Transverse colon (tissue), 4 donors: ENCODE measurements around the gene ADCY9. TPM values are rescaled to one million over a fixed set of nuclear protein-coding genes. Genes with fewer than 3 reads are reported as not detected.

Experiments
- DNase-seq: peaks from one replicate; pipeline ENCODE4 v3.0.0-alpha.2; 2019
- H3K27ac ChIP-seq, 4 donors: fragments of 200-600 bp; sonication (generic); 2 replicates each; pipeline ENCODE4 v1.5.1; 2016 to 2018; ENCODE audit warnings: inconsistent platforms in 4 of 4
- H3K27me3 ChIP-seq: fragments of 200-600 bp; sonication (generic); 2 replicates; pipeline ENCODE4 v1.5.1; 2017; ENCODE audit warnings: inconsistent platforms
- H3K36me3 ChIP-seq, 4 donors: fragments of 200-600 bp; sonication (generic); 2 replicates each; pipeline ENCODE4 v1.5.1; 2017 to 2019; ENCODE audit warnings: inconsistent platforms in 4 of 4
- H3K4me1 ChIP-seq, 4 donors: fragments of 200-600 bp; sonication (generic); 2 replicates each; pipeline ENCODE4 v1.5.1; 2017 to 2020; ENCODE audit warnings: inconsistent platforms in 4 of 4
- H3K4me3 ChIP-seq, 4 donors: fragments of 200-600 bp; sonication (generic); 1 replicate in 1 of 4; 2 replicates in 3 of 4; pipeline versions ENCODE4 v1.5.1 to v1.6.1; 2017 to 2019; ENCODE audit warnings: inconsistent platforms in 4 of 4
- H3K9me3 ChIP-seq, 2 donors: fragments of 200-600 bp; sonication (generic); 2 replicates each; pipeline ENCODE4 v1.5.1; 2017 to 2019; ENCODE audit warnings: inconsistent platforms in 2 of 2
- CTCF ChIP-seq, 5 experiments: fragments of 200-600 bp in 3 of 5; fragments of 450-650 bp in 2 of 5; sonication (generic) in 3 of 5; IDR thresholded peaks; 1 replicate in 2 of 5; 2 replicates in 3 of 5; pipeline ENCODE4 v1.5.1; 2016 to 2017; ENCODE audit warnings: antibody characterized with exemption in 5 of 5, inconsistent platforms in 3 of 5, mild to moderate bottlenecking in 2 of 5, moderate library complexity in 1 of 5
- EP300 ChIP-seq: sonication (generic); formaldehyde crosslinking; IDR thresholded peaks from one replicate; pipeline ENCODE4 v1.6.1; 2017; ENCODE audit warnings: antibody characterized with exemption, low read depth
- POLR2A ChIP-seq: fragments of 450-650 bp; IDR thresholded peaks from one replicate; pipeline ENCODE4 v1.6.1; 2016; ENCODE audit warnings: antibody characterized with exemption, mild to moderate bottlenecking, moderate library complexity
- POLR2AphosphoS5 ChIP-seq, 3 donors: sonication (generic); formaldehyde crosslinking; IDR thresholded peaks; one replicate each; pipeline ENCODE4 v1.6.1; 2016; ENCODE audit warnings: antibody characterized with exemption in 3 of 3
- WGBS, 2 donors: methylation state at CpG; one replicate each; pipeline ENCODE4 v1.1.5; 2018; ENCODE audit warnings: low coverage in 1 of 2; 5-methylcytosine and 5-hydroxymethylcytosine counted together
- in situ Hi-C, 4 donors: fragments of 200-750 bp; cut with MboI; loops; one replicate each; pipeline versions ENCODE4 v1.15.0 to v1.15.1; 2017; ENCODE audit warnings: low sequenced_read_pairs in 3 of 4, low pct_ligation_motif_present in 1 of 4, low pct_unique_long_range_greater_than_20kb in 1 of 4
- intact Hi-C: fragments of 100-400 bp; cut with DNase I; formaldehyde crosslinking; loops from one replicate; pipeline ENCODE4 v1.15.1; 2023; ENCODE audit warnings: low total_unique reads
- total RNA-seq, 4 donors: library from RNA; depleted of rRNA; stranded (reverse); fragments of >200 nt; gene quantifications; one replicate each; pipeline ENCODE4 v1.1.0, GENCODE V29; 2016

Gene ADCY9
- total RNA-seq, 4 donors from 2014 or later, result 33.7 to 46.0 (median 37.2) TPM

DNA sequence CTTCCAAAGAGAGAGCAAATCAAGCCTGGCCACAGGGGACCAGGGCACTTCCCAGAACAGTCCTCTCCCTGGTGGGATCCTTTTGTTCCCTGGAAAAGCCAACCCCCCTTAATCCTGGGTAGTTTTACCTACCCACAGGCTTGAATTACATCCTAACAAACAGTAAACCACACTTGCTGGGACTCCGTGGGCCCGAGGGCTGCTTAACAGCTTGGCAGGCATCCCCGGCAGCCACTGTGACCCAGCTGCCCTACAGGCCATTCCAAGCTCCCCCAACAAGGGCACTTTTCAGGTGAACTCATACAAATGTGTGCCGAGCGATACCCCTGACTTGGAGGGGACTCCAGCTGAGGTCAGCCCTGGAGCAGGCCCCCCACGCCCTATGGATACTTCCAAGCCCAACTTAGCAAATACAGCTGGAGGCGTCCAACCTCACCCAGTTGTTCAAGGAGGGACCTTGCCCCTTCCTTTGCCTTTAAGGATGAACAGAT, 26.4 kb downstream of the ADCY9 start:
- 34% methylated on average over 7 of the region's 7 CpGs; no CpG with 5 or more reads in 1 of the 2 donors for WGBS, 2 donors
- H3K4me3 ChIP-seq, result peak overlapping the region in 1 of 4 donors; percentile 16
- H3K27me3 ChIP-seq, result no peaks in the 10 kb centered on the region
- intact Hi-C loops (no loop called here), in situ Hi-C loops (no loop called here)
- H3K9me3 ChIP-seq, result no peaks in the 10 kb centered on the region
- peak overlapping the region; percentile 51 to 76 (median 72) for H3K27ac ChIP-seq
- TF ChIP-seq POLR2A, result no peak
- no peak for TF ChIP-seq CTCF (IDR thresholded peaks at IDR 0.05)
- no peak for TF ChIP-seq POLR2AphosphoS5 (IDR thresholded peaks at IDR 0.05)
- no peak for TF ChIP-seq EP300
- peak; percentile 38 for DNase-seq
- H3K36me3 ChIP-seq, result no peaks in the 10 kb centered on the region
- H3K4me1 ChIP-seq, result peaks cover 5 to 55% (median 22%) of the 10 kb centered on the region in 4 donors

DNA sequence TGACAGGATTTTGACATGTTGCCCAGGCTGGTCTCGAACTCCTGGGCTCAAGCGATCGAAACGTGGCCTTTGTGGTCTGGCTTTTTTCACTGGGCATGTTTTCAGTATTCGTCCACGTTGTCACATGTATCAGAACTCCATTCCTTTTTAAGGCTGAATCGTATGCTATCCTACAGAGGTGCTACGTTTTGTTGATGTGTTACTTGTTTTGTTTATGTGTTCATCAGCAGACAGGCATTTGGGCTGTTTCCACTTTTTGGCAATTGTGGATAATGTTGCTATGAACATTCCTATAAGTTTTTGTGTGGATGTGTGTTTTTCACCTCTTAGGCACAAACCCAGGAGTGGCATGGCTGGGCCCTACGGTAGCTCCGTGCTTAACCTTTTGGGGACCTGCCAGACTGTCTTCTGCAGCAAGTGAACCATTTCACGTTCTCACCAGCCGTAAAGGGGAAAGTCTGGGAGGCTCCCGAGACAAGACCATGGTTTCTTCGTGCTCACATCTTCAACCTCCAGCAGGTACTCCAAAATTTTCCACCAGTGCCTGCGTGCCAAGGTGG, 26.9 kb downstream of the ADCY9 start:
- no peaks in the 10 kb centered on the region for H3K36me3 ChIP-seq
- H3K4me1 ChIP-seq, result peaks cover 5 to 50% (median 22%) of the 10 kb centered on the region in 4 donors
- peak; percentile 5 for DNase-seq
- no peaks in the 10 kb centered on the region for H3K27me3 ChIP-seq
- intact Hi-C loops, result no loop called here
- H3K27ac ChIP-seq, result peak overlapping the region; percentile 51 to 76 (median 72)
- TF ChIP-seq EP300 (no peak), CTCF (IDR thresholded peaks at IDR 0.05) (no peak), POLR2AphosphoS5 (IDR thresholded peaks at IDR 0.05) (no peak), POLR2A (no peak)
- H3K9me3 ChIP-seq, result no peaks in the 10 kb centered on the region
- WGBS, 2 donors, result 74 to 83% methylated on average over 7 to 15 of the region's 15 CpGs
- in situ Hi-C loops, result no loop called here
- H3K4me3 ChIP-seq, result no peak overlapping the region

DNA sequence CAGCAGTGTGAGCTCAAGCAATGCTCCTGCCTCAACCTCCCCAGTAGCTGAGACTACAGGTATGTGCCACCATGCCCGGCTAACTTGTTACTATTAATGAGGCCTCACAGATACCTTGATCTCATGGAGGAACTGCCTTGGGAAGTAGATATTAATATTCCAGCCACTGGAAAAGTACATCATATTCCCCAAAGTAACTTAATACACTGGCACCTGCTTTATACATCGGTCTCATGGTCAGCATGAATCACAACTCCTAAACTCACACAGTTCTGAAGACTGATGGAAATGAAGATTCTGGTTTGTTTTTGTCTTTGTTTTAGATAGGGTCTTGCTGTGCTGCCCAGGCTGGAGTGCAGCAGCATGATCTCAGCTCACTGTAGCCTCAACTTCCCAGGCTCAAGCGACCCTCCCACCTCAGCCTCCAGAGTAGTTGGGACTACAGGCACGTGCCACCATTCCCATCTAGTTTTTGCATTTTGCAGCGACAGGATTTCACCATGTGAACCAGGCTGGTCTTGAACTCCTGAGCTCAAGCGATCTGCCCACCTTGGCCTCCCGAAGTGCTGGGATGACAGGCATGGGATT, 28.2 kb downstream of the ADCY9 start:
- peak; percentile 4 for DNase-seq
- H3K36me3 ChIP-seq, result no peaks in the 10 kb centered on the region
- H3K27ac ChIP-seq, result no peak overlapping the region
- TF ChIP-seq CTCF (IDR thresholded peaks at IDR 0.05) (no peak), EP300 (no peak), POLR2A (no peak), POLR2AphosphoS5 (IDR thresholded peaks at IDR 0.05) (no peak)
- 95 to 100% methylated on average over 1 to 7 of the region's 7 CpGs for WGBS, 2 donors
- no peak overlapping the region for H3K4me3 ChIP-seq
- H3K4me1 ChIP-seq, result peaks cover 5 to 38% (median 19%) of the 10 kb centered on the region in 4 donors
- no peaks in the 10 kb centered on the region for H3K27me3 ChIP-seq
- no peaks in the 10 kb centered on the region for H3K9me3 ChIP-seq
- intact Hi-C loops (no loop called here), in situ Hi-C loops (no loop called here)

DNA sequence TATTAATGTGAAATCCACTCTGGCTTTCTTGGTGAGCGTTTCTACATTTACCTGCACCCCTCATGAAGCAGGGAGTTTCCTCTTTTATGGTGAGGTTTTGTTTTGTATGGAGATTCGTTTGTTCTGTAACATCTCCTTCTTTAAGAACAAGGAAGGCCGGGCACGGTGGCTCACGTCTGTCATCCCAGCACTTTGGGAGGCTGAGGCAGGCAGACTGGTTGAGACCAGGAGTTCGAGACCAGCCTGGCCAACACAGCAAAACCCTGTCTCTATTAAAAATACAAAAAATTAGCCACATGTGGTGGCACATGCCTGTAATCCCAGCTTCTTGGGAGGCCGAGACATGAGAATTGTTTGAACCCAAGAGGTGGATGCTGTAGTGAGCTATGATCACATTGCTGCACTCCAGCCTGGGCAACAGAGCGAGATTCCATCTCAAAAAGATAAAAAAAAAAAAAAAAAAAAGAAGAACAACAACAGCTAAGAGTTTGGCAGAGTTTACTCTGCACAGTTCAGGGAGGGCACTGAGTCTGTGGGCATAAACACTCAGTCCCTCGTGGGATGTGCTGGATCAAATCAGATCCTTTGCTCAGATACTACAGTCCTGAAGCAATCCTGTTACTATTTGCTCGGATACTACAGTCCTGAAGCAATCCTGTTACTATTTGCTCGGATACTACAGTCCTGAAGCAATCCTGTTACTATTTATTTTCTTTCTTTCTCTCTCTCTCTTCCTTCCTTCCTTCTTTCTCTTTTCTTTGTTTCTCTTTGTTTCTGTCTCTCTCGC, 28.9 kb downstream of the ADCY9 start:
- H3K4me1 ChIP-seq, result peaks cover 5 to 36% (median 19%) of the 10 kb centered on the region in 4 donors
- TF ChIP-seq POLR2AphosphoS5 (IDR thresholded peaks at IDR 0.05), result no peak
- TF ChIP-seq CTCF (IDR thresholded peaks at IDR 0.05), result no peak
- TF ChIP-seq POLR2A, result no peak
- H3K27me3 ChIP-seq, result no peaks in the 10 kb centered on the region
- H3K9me3 ChIP-seq, result no peaks in the 10 kb centered on the region
- H3K36me3 ChIP-seq, result no peaks in the 10 kb centered on the region
- DNase-seq, result no peak
- no peak overlapping the region for H3K27ac ChIP-seq
- H3K4me3 ChIP-seq, result no peak overlapping the region
- intact Hi-C loops, result no loop called here
- in situ Hi-C loops, result no loop called here
- WGBS, 2 donors, result 67 to 68% methylated on average over 7 to 12 of the region's 12 CpGs
